GM21717 (cell line): ENCODE measurements around the gene RIMBP2.

Source experiments
- ATAC-seq: cut with Tn5 transposase; IDR thresholded peaks from one replicate; pipeline ENCODE4 v1.9.1; 2021; ENCODE audit warnings: mild to moderate bottlenecking, moderate library complexity; ENCODE audit not compliant: unreplicated experiment

Gene RIMBP2

GRCh38 chr12:130401703-130402102 is 314.4 kb downstream of the RIMBP2 start:
- ATAC-seq, result no peak

- no peak for ATAC-seq
These were observed 317.8 kb downstream of the RIMBP2 start for GRCh38 chr12:130398100-130398848.

- ATAC-seq, result no peak
These were observed 319.4 kb downstream of the RIMBP2 start for GRCh38 chr12:130396667-130397066.

GRCh38 chr12:130394906-130395305 is 321.2 kb downstream of the RIMBP2 start:
- ATAC-seq, result no peak

- ATAC-seq, result no peak
These were observed 324.9 kb downstream of the RIMBP2 start for GRCh38 chr12:130391186-130391585.

GRCh38 chr12:130385193-130385592 is 330.9 kb downstream of the RIMBP2 start:
- ATAC-seq, result no peak

- ATAC-seq, result no peak
These were observed 331.9 kb downstream of the RIMBP2 start for GRCh38 chr12:130384234-130384633.

- no peak for ATAC-seq
These were observed 333.3 kb downstream of the RIMBP2 start for GRCh38 chr12:130382818-130383217.

GRCh38 chr12:130375296-130376287 is 340.5 kb downstream of the RIMBP2 start:
- ATAC-seq, result no peak

- ATAC-seq, result no peak
These were observed 342.0 kb downstream of the RIMBP2 start for GRCh38 chr12:130374083-130374482.

- no peak for ATAC-seq
These were observed 343.2 kb downstream of the RIMBP2 start for GRCh38 chr12:130372936-130373335.

- no peak for ATAC-seq
These were observed 344.8 kb downstream of the RIMBP2 start for GRCh38 chr12:130371296-130371695.

GRCh38 chr12:130369816-130370215 is 346.3 kb downstream of the RIMBP2 start:
- ATAC-seq, result no peak

- ATAC-seq, result no peak
These were observed 348.6 kb downstream of the RIMBP2 start for GRCh38 chr12:130367523-130367922.

GRCh38 chr12:130367003-130367402 is 349.1 kb downstream of the RIMBP2 start:
- no peak for ATAC-seq

GRCh38 chr12:130366159-130366558 is 349.9 kb downstream of the RIMBP2 start:
- ATAC-seq, result no peak

GRCh38 chr12:130364578-130364977 is 351.5 kb downstream of the RIMBP2 start:
- no peak for ATAC-seq

- ATAC-seq, result no peak
These were observed 354.0 kb downstream of the RIMBP2 start for GRCh38 chr12:130362060-130362459.

- no peak for ATAC-seq
These were observed 358.3 kb downstream of the RIMBP2 start for GRCh38 chr12:130357729-130358330.

- ATAC-seq, result no peak
These were observed 358.9 kb downstream of the RIMBP2 start for GRCh38 chr12:130357241-130357640.

- no peak for ATAC-seq
These were observed 359.9 kb downstream of the RIMBP2 start for GRCh38 chr12:130356222-130356621.
